RPMI7951 (cell line): ENCODE measurements around the gene PRSS27. TPM values are rescaled to one million over a fixed set of nuclear protein-coding genes. Genes with fewer than 3 reads are reported as not detected.
"Not testable (repeated sequence)": the region's sequence is repeated elsewhere in the genome, so short reads cannot be mapped to it uniquely, and the experiment has no call there.

ENCODE experiments used
- DNase-seq: peaks from one replicate; pipeline ENCODE4 v3.0.0-alpha.2; 2012; ENCODE audit warnings: low read depth
- total RNA-seq: library from RNA; depleted of rRNA; stranded (reverse); fragments of >200 nt; shearing (Covaris generic); gene quantifications from 2 replicates; pipeline ENCODE4 v1.2.3, GENCODE V29; 2014; rRNA removed

Gene PRSS27
- total RNA-seq, 1 experiment from 2014 or later = 1.1 TPM

DNA sequence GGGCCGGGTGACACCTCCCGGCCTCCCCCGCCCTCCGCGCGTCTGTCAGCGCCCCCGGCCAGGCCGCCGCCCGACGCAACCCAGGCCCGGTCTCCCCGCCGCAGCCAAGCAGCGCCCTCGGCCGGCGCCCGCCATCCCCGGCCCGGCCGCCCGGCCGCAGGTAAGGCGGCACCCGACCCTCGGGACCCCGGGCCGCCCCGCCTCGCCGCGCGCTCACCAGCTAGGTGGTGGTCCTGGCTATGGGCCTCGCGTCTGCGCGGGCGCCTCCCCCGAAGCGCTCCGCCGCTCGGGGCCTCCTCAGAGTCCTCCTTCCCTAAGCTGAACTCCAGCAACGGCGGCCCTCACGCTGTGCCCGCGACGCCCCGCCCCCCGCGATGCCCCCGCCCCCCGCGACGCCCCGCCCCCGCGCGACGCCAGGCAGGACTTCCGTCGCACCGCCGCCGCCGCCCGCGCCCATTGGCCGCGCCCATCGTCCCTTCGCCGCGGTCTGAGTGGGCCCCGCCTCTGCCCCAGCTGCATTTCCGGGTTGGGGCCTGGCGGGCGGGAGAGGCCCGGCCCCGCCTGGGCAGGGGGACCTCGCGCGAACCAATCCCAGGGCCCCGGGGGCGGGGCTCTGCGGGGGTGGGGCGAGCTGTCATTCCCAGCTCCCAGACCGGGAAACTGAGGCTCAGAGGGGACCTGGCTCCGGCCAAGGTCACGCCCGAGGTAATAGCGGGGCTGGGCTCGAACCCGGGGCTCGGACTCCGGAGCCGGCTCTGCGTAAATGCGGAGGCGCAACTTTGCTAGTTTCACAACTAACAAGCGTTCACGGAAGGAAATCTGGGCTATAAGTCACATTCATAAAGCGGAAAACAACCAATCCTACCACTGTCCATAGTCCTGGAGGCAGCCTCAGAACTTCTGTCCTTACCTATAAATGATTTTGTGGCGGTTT lies 46.7 kb downstream of the PRSS27 start:
- DNase-seq = peak; percentile 91

DNA sequence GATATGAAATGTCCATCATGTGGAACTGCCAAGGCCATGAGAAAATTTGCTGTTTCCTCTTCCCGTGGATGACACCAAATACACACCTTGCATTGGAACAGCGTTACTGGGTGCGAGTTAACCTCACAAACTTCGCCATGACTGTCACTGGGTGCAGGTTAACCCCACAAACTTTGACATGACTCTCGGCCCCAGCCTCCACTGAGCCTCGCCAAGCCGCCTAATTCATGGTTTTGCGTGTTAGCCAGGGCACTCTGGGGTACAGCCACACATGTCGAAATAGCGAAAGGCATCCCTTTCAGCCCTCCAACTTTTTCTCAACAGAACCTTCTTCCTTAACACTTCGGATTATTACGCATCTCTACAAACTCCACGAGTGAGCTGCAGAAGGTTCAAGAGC lies 48.3 kb downstream of the PRSS27 start:
- DNase-seq = no peak

DNA sequence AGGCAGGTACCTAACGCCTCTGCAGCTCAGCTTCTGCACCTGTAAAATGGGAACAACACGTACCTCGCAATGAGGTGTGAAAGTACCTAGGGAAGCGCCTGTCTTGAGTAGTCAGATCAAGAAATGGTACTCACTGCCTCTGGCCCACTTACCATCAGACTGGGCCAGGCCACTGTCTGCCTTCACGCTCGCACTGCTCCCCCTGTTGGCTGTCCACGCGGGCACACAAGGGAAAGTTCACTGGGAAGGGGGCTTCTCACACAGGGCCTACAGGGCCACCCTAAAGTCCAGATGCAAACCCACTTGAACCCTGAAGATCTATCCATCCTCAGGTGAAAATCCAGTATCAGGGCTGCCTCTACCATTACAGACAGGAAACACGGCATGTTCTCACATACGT lies 48.8 kb downstream of the PRSS27 start:
- not testable (repeated sequence) for DNase-seq

DNA sequence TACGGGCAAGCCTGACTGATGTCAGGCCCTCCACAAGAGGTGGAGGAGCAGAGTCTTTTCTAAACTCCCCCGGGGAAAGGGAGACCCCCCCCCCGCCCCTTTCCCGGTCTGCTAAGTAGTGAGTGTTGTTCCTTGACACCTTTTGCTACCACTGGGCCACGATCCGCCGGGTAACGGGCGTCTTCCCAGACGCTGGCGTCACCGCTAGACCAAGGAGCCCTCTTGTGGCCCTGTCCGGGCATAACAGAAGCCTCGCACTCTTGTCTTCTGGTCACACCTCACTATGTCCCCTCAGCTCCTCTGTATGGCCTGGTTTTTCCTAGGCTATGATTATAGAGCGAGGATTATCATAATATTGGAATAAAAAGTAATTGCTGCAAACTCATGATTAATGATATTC lies 50.0 kb downstream of the PRSS27 start:
- peak; percentile 50 for DNase-seq

DNA sequence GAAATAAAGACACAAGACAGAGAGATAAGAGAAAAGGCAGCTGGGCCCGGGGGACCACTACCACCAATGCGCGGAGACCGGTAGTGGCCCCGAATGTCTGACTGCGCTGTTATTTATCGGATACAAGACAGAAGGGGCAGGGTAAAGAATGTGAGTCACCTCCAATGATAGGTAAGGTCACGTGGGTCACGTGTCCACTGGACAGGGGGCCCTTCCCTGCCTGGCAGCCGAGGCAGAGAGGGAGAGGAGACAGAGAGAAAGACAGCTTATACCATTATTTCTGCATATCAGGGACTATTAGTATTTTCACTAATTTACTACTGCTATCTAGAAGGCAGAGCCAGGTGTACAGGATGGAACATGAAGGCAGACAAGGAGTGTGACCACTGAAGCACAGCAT lies 50.4 kb downstream of the PRSS27 start:
- DNase-seq = not testable (repeated sequence)

DNA sequence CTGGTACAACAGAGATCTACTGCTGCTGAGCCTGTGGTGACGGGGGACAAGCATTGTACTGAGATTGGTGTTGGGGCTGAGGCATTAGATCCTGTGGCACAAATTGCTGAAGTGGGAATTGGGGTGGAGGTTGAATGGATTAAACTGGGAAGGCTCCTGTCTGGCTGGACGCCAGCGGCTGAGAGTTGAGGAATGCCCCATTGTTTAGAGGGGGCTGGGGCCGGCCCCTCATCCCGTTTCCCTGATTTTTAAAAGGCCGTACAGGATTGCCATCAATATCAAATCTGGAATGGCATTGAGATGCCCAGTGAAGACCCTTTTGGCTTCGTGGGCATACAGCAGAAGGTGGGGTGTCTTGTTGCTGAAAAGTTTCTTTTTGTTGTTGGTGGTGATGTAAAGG lies 53.4 kb downstream of the PRSS27 start:
- DNase-seq = not testable (repeated sequence)

DNA sequence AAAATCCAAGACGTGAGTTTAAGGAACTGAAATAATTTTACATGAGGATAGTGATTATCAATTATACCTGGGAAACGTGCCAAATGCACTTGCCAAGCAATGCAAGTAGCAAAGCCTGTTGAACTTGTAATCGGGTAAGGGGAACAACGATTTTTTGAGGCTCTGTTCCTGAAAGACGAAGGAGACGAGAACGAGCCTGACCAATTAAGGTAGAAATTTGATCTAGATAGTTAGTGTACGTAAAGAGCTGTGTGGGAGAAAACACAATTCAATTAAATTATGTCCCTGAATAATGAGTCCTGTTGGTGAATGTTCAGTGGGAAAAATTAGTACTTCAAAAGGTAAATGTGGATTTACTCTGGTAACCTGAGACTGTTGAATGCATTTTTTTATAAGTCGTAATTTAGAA lies 55.4 kb downstream of the PRSS27 start:
- DNase-seq = no peak

DNA sequence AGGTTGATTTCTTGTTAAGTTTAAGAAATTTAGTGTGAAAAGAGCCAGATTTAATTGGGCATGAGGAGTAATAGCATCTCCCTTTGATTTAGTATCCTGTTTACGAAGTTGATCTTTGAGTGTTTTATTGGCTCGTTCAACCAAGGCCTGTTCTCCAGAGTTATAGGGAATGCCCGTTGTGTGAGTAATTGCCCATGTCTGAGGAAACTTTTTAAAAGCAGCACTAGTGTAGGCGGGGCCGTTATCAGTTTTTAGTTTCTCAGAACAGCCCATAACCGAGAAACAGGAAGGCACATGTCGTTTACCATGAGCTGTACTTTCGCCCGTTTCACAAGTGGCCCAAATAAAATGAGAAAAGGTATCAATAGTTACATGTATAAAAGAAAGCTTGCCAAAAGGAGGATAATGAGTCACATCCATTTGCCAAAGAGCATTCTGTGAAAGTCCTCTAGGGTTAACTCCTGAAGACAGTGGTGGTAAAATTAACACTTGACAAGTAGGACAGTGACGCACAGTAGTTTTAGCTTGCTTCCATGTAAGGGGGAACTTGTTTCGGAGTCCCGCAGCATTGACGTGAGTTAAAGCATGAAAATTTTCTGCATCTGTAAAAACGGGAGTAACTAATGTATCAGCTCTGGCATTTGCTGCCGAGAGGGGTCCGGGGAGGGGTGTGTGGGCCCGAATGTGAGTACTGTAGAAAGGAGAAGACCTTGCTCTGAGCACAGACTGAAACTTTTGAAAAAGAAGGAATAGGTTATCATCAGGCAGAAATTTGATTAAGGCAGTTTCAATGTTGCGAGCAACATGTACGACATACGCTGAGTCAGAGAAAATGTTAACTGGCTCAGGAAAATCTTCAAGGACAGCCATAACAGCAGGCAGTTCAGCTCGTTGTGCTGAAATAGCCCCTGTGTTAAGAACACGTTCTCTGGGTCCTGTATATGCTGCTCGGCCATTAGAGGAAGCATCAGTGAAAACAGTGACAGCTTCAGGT lies 56.2 kb downstream of the PRSS27 start:
- DNase-seq = no peak

Other genes starting within 250 kb of the PRSS27 start
- not detected in 2 replicates for gene NTN3, start 248.9 kb downstream of the PRSS27 start, total RNA-seq
- 4.4 and 5.1 TPM in 2 replicates for gene TBC1D24, start 245.1 kb downstream of the PRSS27 start, total RNA-seq
- 30.0 and 31.5 TPM in 2 replicates for gene ATP6V0C, start 206.3 kb downstream of the PRSS27 start, total RNA-seq
- 8.9 and 11.3 TPM in 2 replicates for gene AMDHD2, start 199.9 kb downstream of the PRSS27 start, total RNA-seq
- not detected in 2 replicates for gene CEMP1, start 188.8 kb downstream of the PRSS27 start, total RNA-seq
- 8.2 and 9.4 TPM in 2 replicates for gene PDPK1, start 182.2 kb downstream of the PRSS27 start, total RNA-seq
- gene KCTD5, start 37.7 kb downstream of the PRSS27 start, total RNA-seq = 39.7 and 55.6 TPM in 2 replicates
- 20.5 and 40.0 TPM in 2 replicates for gene SRRM2, start 32.4 kb upstream of the PRSS27 start, total RNA-seq
- 349 and 387 TPM in 2 replicates for gene ELOB, start 57.1 kb upstream of the PRSS27 start, total RNA-seq
- not detected in 2 replicates for gene PRSS33, start 67.3 kb upstream of the PRSS27 start, total RNA-seq
- not detected in 2 replicates for gene PRSS41, start 78.2 kb upstream of the PRSS27 start, total RNA-seq
- gene PRSS21, start 97.0 kb upstream of the PRSS27 start, total RNA-seq = not detected in 2 replicates
- 0.88 and 1.2 TPM in 2 replicates for gene ZG16B, start 110.1 kb upstream of the PRSS27 start, total RNA-seq
- gene PRSS22, start 137.9 kb upstream of the PRSS27 start, total RNA-seq = 0.72 and 0.78 TPM in 2 replicates
- gene FLYWCH2, start 163.0 kb upstream of the PRSS27 start, total RNA-seq = 70.4 and 91.8 TPM in 2 replicates
- gene FLYWCH1, start 191.7 kb upstream of the PRSS27 start, total RNA-seq = 7.9 and 13.5 TPM in 2 replicates
- 0.24 and 0.49 TPM in 2 replicates for gene KREMEN2, start 244.1 kb upstream of the PRSS27 start, total RNA-seq
- 9.5 and 11.4 TPM in 2 replicates for gene PAQR4, start 249.1 kb upstream of the PRSS27 start, total RNA-seq